ENCODE data around the gene MRPL36. TPM values are rescaled to one million over a fixed set of nuclear protein-coding genes. Genes with fewer than 3 reads are reported as not detected.

MRPL36 gene
- total RNA-seq, 1 donor from 2014 or later: 28.7 TPM

DNA sequence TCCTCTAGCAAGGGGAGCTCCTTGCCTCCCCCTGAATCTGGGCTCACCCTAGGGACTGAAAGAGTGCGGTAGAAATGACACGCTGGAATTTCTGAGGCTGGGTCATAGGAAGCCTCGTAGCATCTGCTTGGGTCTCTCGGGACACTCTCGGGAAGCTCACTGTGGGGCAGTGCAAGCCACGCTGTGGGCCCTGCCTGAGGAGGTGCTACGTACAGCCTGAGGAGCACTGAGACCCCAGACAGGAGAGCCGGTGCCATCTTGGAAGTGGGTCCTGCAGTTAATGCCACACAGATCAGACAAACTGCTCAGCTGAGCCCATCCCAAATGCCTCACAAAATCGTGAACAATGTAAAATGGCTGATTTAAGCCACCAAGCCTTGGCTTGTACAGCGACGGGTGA is 1.8 kb downstream of the MRPL36 start:
- peaks cover 0 to 3% (median 0%) of the 10 kb centered on the region in 3 donors for H3K27me3 ChIP-seq (ENCODE audit: control insufficient read depth in 3 of 3, insufficient read depth in 3 of 3, low read length in 3 of 3)
- peak overlapping the region in 1 of 3 donors; percentile 3 for H3K9ac ChIP-seq (ENCODE audit: low read depth in 1 of 3, low read length in 3 of 3)
- H3K9me3 ChIP-seq (ENCODE audit: control insufficient read depth in 3 of 3, low read length in 3 of 3): no peaks in the 10 kb centered on the region
- H3K36me3 ChIP-seq (ENCODE audit: control insufficient read depth in 3 of 3, insufficient read depth in 3 of 3, low read length in 3 of 3): peaks cover 20 to 27% (median 24%) of the 10 kb centered on the region in 3 donors
- H3K4me1 ChIP-seq (ENCODE audit: control insufficient read depth in 3 of 3, insufficient read depth in 3 of 3, low read length in 3 of 3): peaks cover 30 to 46% (median 42%) of the 10 kb centered on the region in 3 donors
- no peak overlapping the region for H3K4me3 ChIP-seq (ENCODE audit: low read length in 3 of 3)
- no peak overlapping the region for H3K27ac ChIP-seq (ENCODE audit: low read depth, low read length)

DNA sequence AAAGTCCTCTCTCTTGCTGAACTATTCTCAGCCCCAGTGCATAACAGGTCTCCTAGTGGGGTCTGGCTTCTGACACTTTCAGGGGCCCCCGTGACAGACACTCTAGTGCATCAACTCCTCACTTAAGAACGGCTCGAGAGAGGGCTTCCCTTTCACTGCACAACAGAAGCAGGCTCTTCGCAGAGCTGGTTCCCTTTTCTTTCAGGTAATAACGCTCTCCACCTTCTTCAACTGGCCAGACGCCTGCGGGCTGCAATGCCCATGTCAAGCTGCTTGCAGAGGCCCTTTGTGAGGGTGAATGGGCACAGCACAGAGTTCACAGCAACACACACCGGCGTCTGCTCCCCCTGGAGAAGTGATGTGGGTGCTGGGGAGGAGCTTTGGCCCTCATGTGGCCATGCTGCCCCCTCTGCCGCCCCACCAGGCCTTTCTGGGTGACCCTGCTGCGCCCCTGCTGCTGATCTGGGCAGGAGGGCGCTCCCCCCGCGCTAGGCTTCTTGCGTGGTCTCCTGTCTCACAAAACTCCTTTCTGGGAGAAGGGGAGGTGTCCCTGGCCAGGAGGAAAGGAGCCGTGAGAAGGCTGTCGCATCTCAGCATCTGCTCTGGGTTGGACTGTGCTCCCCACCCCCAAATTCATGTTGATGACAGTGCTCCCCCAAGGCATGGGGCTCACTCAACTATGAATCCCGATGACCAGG is 2.4 kb downstream of the MRPL36 start:
- Histone ChIP-seq H3K9me3 (ENCODE audit: control insufficient read depth in 3 of 3, low read length in 3 of 3) (no peaks in the 10 kb centered on the region), H3K36me3 (ENCODE audit: control insufficient read depth in 3 of 3, insufficient read depth in 3 of 3, low read length in 3 of 3) (peaks cover 17 to 24% (median 23%) of the 10 kb centered on the region in 3 donors), H3K27me3 (ENCODE audit: control insufficient read depth in 3 of 3, insufficient read depth in 3 of 3, low read length in 3 of 3) (peaks cover 0 to 3% (median 0%) of the 10 kb centered on the region in 3 donors), H3K4me3 (ENCODE audit: low read length in 3 of 3) (no peak overlapping the region), H3K4me1 (ENCODE audit: control insufficient read depth in 3 of 3, insufficient read depth in 3 of 3, low read length in 3 of 3) (peaks cover 32 to 44% (median 39%) of the 10 kb centered on the region in 3 donors), H3K9ac (ENCODE audit: low read depth in 1 of 3, low read length in 3 of 3) (peak overlapping the region in 1 of 3 donors; percentile 30), H3K27ac (ENCODE audit: low read depth, low read length) (no peak overlapping the region)

- Histone ChIP-seq H3K36me3 (ENCODE audit: control insufficient read depth in 3 of 3, insufficient read depth in 3 of 3, low read length in 3 of 3) (peaks cover 17 to 24% (median 23%) of the 10 kb centered on the region in 3 donors), H3K4me3 (ENCODE audit: low read length in 3 of 3) (no peak overlapping the region), H3K4me1 (ENCODE audit: control insufficient read depth in 3 of 3, insufficient read depth in 3 of 3, low read length in 3 of 3) (peaks cover 28 to 37% (median 36%) of the 10 kb centered on the region in 3 donors), H3K27ac (ENCODE audit: low read depth, low read length) (no peak overlapping the region), H3K9me3 (ENCODE audit: control insufficient read depth in 3 of 3, low read length in 3 of 3) (no peaks in the 10 kb centered on the region), H3K27me3 (ENCODE audit: control insufficient read depth in 3 of 3, insufficient read depth in 3 of 3, low read length in 3 of 3) (peaks cover 0 to 3% (median 0%) of the 10 kb centered on the region in 3 donors), H3K9ac (ENCODE audit: low read depth in 1 of 3, low read length in 3 of 3) (no peak overlapping the region)
These were observed 3.1 kb downstream of the MRPL36 start for GRCh38 chr5:1796371-1797102.

DNA sequence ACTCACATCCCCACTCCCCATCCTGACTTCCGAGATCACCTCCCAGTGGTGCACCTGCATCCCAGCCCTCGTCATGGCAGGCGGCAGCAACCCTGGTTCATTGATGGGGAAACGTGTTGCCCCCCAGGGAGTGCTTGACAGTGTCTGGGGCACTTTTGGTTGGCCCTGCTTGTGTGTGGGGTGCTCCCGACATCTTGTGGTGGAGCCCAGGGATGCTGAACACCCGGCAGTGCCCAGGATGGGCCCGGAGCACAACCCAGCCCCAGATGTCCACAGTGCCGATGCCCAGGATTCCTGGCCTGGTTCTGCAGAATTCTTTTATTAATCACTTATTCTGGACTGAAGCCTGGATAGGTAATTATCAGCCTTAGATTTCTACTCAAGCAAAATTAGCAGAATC is 3.7 kb downstream of the MRPL36 start:
- peaks cover 0 to 3% (median 0%) of the 10 kb centered on the region in 3 donors for H3K27me3 ChIP-seq (ENCODE audit: control insufficient read depth in 3 of 3, insufficient read depth in 3 of 3, low read length in 3 of 3)
- H3K9ac ChIP-seq (ENCODE audit: low read depth in 1 of 3, low read length in 3 of 3): no peak overlapping the region
- H3K27ac ChIP-seq (ENCODE audit: low read depth, low read length): no peak overlapping the region
- no peaks in the 10 kb centered on the region for H3K9me3 ChIP-seq (ENCODE audit: control insufficient read depth in 3 of 3, low read length in 3 of 3)
- no peak overlapping the region for H3K4me3 ChIP-seq (ENCODE audit: low read length in 3 of 3)
- H3K4me1 ChIP-seq (ENCODE audit: control insufficient read depth in 3 of 3, insufficient read depth in 3 of 3, low read length in 3 of 3): peaks cover 28 to 37% (median 35%) of the 10 kb centered on the region in 3 donors
- H3K36me3 ChIP-seq (ENCODE audit: control insufficient read depth in 3 of 3, insufficient read depth in 3 of 3, low read length in 3 of 3): peaks cover 17 to 24% (median 23%) of the 10 kb centered on the region in 3 donors

- Histone ChIP-seq H3K4me3 (ENCODE audit: low read length in 3 of 3) (no peak overlapping the region), H3K27me3 (ENCODE audit: control insufficient read depth in 3 of 3, insufficient read depth in 3 of 3, low read length in 3 of 3) (peaks cover 0 to 3% (median 0%) of the 10 kb centered on the region in 3 donors), H3K27ac (ENCODE audit: low read depth, low read length) (no peak overlapping the region), H3K9me3 (ENCODE audit: control insufficient read depth in 3 of 3, low read length in 3 of 3) (no peaks in the 10 kb centered on the region), H3K9ac (ENCODE audit: low read depth in 1 of 3, low read length in 3 of 3) (no peak overlapping the region), H3K4me1 (ENCODE audit: control insufficient read depth in 3 of 3, insufficient read depth in 3 of 3, low read length in 3 of 3) (peaks cover 29 to 33% (median 31%) of the 10 kb centered on the region in 3 donors), H3K36me3 (ENCODE audit: control insufficient read depth in 3 of 3, insufficient read depth in 3 of 3, low read length in 3 of 3) (peaks cover 17 to 24% (median 23%) of the 10 kb centered on the region in 3 donors)
These were observed 4.1 kb downstream of the MRPL36 start for GRCh38 chr5:1795506-1795905.

DNA sequence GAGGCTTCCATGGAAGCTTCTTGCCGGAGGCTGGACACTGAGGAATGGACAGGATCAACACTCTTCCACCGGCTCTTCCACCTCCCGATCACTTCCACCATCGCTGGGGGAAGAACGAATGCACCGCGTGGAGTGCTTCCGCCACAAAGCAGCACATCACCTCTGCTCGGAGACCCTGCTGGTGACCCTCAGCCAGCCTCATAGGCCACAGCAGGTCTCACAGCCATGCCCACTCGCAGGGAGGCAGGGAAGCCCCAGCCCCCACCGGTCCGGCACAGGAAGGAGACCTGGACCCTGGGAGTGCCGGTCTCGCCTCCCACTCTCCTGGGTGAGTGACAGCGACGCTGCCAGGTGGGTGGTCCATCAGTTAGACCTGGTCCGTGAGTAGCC is 4.7 kb downstream of the MRPL36 start:
- peaks cover 17 to 24% (median 23%) of the 10 kb centered on the region in 3 donors for H3K36me3 ChIP-seq (ENCODE audit: control insufficient read depth in 3 of 3, insufficient read depth in 3 of 3, low read length in 3 of 3)
- no peaks in the 10 kb centered on the region for H3K9me3 ChIP-seq (ENCODE audit: control insufficient read depth in 3 of 3, low read length in 3 of 3)
- H3K9ac ChIP-seq (ENCODE audit: low read depth in 1 of 3, low read length in 3 of 3): no peak overlapping the region
- no peak overlapping the region for H3K4me3 ChIP-seq (ENCODE audit: low read length in 3 of 3)
- H3K27me3 ChIP-seq (ENCODE audit: control insufficient read depth in 3 of 3, insufficient read depth in 3 of 3, low read length in 3 of 3): peaks cover 0 to 3% (median 0%) of the 10 kb centered on the region in 3 donors
- no peak overlapping the region for H3K27ac ChIP-seq (ENCODE audit: low read depth, low read length)
- peaks cover 25 to 29% (median 26%) of the 10 kb centered on the region in 3 donors for H3K4me1 ChIP-seq (ENCODE audit: control insufficient read depth in 3 of 3, insufficient read depth in 3 of 3, low read length in 3 of 3)

GRCh38 chr5:1793966-1794900 is 5.4 kb downstream of the MRPL36 start:
- Histone ChIP-seq H3K9ac (ENCODE audit: low read depth in 1 of 3, low read length in 3 of 3) (peak overlapping the region in 1 of 3 donors; percentile 25), H3K27ac (ENCODE audit: low read depth, low read length) (no peak overlapping the region), H3K27me3 (ENCODE audit: control insufficient read depth in 3 of 3, insufficient read depth in 3 of 3, low read length in 3 of 3) (peaks cover 0 to 3% (median 0%) of the 10 kb centered on the region in 3 donors), H3K36me3 (ENCODE audit: control insufficient read depth in 3 of 3, insufficient read depth in 3 of 3, low read length in 3 of 3) (peaks cover 17 to 24% (median 23%) of the 10 kb centered on the region in 3 donors), H3K9me3 (ENCODE audit: control insufficient read depth in 3 of 3, low read length in 3 of 3) (no peaks in the 10 kb centered on the region), H3K4me1 (ENCODE audit: control insufficient read depth in 3 of 3, insufficient read depth in 3 of 3, low read length in 3 of 3) (peaks cover 25 to 29% (median 26%) of the 10 kb centered on the region in 3 donors), H3K4me3 (ENCODE audit: low read length in 3 of 3) (no peak overlapping the region)

DNA sequence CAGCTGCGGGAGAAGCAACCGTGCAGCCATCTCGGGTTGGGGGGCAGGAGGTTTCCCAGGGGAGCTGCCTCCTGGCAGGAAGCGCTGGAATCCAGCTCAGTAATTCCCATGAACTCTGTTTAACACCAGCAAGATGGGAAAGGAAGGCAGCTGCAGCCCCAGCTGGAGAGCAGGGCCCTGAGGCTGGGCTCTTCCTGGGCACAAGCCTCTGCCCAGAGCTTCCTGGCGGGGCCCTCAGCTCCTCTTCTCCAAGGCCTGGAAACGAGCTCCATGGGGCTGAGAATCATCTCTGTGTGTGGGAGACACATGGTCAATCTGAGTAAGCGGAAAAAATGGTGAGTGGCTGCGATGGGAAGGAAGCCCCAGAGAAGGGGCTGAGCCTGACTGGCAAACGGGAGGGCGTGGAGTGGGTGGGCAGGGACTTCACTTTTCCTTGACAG is 6.3 kb downstream of the MRPL36 start:
- Histone ChIP-seq H3K9me3 (ENCODE audit: control insufficient read depth in 3 of 3, low read length in 3 of 3) (no peaks in the 10 kb centered on the region), H3K4me3 (ENCODE audit: low read length in 3 of 3) (no peak overlapping the region), H3K36me3 (ENCODE audit: control insufficient read depth in 3 of 3, insufficient read depth in 3 of 3, low read length in 3 of 3) (peaks cover 17 to 23% (median 22%) of the 10 kb centered on the region in 3 donors), H3K27me3 (ENCODE audit: control insufficient read depth in 3 of 3, insufficient read depth in 3 of 3, low read length in 3 of 3) (peaks cover 0 to 3% (median 0%) of the 10 kb centered on the region in 3 donors), H3K4me1 (ENCODE audit: control insufficient read depth in 3 of 3, insufficient read depth in 3 of 3, low read length in 3 of 3) (peaks cover 19 to 22% (median 21%) of the 10 kb centered on the region in 3 donors), H3K27ac (ENCODE audit: low read depth, low read length) (no peak overlapping the region), H3K9ac (ENCODE audit: low read depth in 1 of 3, low read length in 3 of 3) (no peak overlapping the region)

GRCh38 chr5:1792842-1793266 is 6.8 kb downstream of the MRPL36 start:
- Histone ChIP-seq H3K27me3 (ENCODE audit: control insufficient read depth in 3 of 3, insufficient read depth in 3 of 3, low read length in 3 of 3) (peaks cover 0 to 3% (median 0%) of the 10 kb centered on the region in 3 donors), H3K36me3 (ENCODE audit: control insufficient read depth in 3 of 3, insufficient read depth in 3 of 3, low read length in 3 of 3) (peaks cover 12 to 19% (median 17%) of the 10 kb centered on the region in 3 donors), H3K9me3 (ENCODE audit: control insufficient read depth in 3 of 3, low read length in 3 of 3) (no peaks in the 10 kb centered on the region), H3K4me1 (ENCODE audit: control insufficient read depth in 3 of 3, insufficient read depth in 3 of 3, low read length in 3 of 3) (peaks cover 15 to 18% (median 18%) of the 10 kb centered on the region in 3 donors), H3K4me3 (ENCODE audit: low read length in 3 of 3) (no peak overlapping the region), H3K27ac (ENCODE audit: low read depth, low read length) (no peak overlapping the region), H3K9ac (ENCODE audit: low read depth in 1 of 3, low read length in 3 of 3) (no peak overlapping the region)
